CD1c-positive myeloid dendritic cell (primary cell): ENCODE measurements around the gene ANXA2R.
"Not testable (repeated sequence)": the region's sequence is repeated elsewhere in the genome, so short reads cannot be mapped to it uniquely, and the experiment has no call there.

Source experiments
- DNase-seq: peaks from one replicate; pipeline ENCODE4 v3.0.0-alpha.2; 2016; ENCODE audit errors: extremely low spot score

The ANXA2R gene

DNA sequence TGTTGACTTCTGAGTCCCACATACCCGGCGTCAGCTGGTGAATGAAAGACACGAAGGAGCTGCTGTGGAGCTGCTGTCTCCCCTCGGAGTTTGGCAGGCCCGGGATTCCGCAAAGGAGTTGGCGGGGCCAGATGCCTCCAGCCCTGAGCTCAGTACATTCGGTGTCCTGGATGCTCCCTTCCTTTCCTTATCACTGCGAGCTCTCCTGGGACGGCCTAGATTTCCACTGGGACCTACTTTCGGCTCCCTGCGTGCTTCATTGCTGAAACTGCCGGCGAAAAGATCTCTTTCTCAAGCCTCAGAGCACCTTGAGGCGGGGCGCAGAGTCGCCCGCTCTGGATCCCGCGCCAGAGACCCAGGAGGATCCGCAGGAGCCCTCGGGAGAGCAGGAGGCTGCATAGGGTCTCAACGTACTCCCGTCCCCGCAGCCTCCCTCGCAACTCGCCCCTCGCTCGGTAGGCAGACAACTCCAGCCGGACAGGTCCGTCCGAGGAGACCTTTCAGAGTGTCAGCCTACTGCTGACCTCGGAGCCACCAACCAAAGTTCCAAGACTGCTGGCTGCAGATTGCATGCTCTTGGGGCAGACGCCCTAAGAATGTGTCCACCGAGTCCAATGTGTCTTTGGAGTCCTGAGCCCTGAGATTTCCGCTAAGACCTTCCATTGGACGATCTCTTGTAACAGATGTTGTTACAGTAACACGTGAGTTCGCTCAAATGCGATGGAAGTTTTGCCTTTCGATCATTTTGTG, 6.1 kb downstream of the ANXA2R start:
- no peak for DNase-seq

- DNase-seq = no peak
These were observed 12.9 kb downstream of the ANXA2R start for GRCh38 chr5:43027054-43027785.

DNA sequence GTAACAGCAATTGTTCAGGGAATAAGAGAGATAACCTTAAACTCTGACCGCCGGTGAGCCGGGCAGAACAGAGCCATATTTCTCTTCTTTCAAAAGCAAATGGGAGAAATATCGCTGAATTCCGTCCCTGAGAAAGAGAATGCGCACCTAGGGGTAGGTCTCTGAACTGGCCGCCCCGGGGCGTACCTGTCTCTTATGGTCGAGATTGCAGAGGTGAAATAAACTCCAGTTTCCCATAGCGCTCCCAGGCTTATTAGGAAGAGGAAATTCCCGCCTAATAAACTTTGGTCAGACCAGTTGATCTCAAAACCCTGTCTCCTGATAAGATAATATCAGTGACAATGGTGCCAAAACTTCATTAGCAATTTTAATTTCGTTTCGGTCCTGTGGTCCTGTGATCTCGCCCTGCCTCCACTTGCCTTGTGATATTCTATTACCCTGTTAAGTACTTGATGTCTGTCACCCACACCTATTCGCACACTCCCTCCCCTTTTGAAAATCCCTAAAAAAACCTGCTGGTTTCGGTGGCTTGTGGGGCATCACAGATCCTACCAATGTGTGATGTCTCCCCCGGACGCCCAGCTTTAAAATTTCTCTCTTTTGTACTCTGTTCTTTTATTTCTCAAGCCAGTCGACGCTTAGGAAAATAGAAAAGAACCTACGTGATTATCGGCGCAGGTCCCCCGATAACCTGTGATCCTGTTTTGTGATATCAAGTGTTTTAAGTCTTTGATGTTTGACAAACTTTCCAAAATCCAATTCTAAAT, 14.8 kb downstream of the ANXA2R start:
- not testable (repeated sequence) for DNase-seq

- no peak for DNase-seq
These were observed 15.9 kb downstream of the ANXA2R start for GRCh38 chr5:43024217-43024616.

GRCh38 chr5:43021151-43021550, 19.0 kb downstream of the ANXA2R start:
- no peak for DNase-seq

- DNase-seq = no peak
These were observed 19.7 kb downstream of the ANXA2R start for GRCh38 chr5:43020399-43020746.

DNA sequence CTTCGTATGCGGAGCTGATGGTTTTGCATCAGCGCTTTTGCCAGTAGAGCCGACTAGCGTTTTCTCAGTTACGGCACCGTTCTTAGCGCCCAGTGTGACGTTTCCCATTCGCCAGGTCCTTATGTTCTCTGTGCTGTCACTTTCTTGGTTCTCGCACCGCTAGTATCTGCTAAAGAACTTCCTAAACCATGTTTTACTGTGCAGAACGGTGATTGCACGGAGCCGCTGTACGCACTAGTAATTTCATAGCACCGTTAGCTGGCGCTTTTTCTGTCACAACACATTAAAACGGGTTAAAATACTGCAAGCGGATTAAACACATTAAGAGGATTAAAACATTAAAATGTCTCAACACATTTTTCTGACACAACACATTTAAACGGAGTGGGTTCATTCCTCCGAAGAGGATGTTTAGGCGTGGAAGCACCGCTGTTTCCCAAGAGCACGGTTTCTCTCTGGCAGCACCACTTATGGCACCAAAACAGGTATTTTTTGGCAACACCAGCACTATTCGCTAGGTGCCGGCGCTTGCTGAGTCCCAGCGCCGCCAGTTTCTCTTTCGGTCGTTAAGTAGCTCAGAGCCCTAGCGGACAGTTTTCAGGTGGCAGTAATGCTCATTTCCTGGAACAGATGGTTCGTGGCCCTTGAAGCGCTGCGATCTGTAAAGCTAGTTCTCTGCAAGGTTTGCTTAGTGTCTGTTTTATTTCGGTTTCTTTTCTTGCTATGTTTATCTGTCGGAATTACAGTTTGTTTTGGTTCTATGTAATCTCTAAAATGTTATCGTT, 20.3 kb downstream of the ANXA2R start:
- DNase-seq = peak; percentile 96

- DNase-seq = no peak
These were observed 20.9 kb downstream of the ANXA2R start for GRCh38 chr5:43019291-43019613.

- peak; percentile 44 for DNase-seq
These were observed 22.7 kb downstream of the ANXA2R start for GRCh38 chr5:43017428-43017815.

DNA sequence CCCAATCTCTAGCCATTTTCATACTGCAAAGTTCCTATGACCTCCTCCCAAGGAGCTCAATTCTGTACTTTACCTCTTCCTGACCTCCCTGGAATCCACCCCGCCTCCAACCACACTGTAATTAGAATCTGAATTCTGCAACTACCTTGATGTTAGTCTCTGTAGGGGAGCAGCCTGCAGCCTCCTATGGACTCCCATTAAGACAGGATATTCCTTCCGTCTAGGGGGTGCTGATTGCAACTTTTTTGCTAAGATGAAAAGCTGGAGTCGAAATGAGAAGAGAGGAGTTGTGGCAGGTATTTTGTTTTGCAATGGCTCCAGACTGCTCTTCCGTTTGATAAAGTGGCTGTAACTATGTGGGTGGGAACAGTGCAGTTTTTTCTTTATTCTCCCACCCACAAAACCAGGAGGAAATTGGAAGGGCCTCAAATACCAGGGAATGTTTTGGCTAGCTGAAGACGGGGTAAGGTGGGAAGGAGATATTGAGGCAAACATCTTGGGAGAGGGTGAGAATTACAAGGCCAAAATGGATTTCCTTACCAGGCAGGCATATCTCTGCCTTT, 23.8 kb downstream of the ANXA2R start:
- no peak for DNase-seq

DNA sequence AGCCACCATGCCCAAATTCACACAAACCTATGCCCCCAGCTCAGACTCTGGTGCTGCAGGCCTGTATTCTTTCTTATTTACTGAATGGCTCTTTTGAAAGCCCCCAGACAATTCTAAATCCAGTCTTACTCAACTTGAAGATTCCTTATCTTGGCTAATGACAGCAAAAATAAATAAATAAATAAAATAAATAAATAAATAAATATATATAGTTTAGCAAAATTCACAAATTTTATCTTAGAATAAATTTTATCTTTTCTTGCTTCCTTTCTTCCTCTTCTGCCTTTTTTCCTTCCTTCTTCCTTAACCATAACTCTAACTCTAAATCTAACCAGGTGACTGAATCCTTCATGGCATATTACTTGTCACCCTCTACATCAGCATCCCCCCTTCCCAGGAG, 25.6 kb downstream of the ANXA2R start:
- no peak for DNase-seq

DNA sequence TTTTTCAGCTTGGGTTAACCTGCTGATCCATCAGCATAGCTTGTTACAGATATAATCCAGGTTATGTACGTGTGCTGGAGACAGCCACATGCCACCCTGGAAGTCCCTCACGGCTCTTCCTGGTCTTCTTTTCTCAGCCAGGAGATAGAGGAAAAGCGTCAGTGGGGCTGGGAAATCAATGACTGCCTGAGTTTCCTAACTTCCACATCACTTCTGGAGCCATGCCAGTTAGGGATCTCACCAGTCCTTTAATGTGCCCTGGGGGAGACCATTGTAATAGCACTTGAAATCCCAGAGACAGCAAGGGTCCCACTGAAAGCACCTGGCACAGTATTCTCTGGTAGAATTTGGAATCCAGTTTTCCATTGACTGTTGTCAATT, 29.2 kb downstream of the ANXA2R start:
- peak; percentile 45 for DNase-seq

DNA sequence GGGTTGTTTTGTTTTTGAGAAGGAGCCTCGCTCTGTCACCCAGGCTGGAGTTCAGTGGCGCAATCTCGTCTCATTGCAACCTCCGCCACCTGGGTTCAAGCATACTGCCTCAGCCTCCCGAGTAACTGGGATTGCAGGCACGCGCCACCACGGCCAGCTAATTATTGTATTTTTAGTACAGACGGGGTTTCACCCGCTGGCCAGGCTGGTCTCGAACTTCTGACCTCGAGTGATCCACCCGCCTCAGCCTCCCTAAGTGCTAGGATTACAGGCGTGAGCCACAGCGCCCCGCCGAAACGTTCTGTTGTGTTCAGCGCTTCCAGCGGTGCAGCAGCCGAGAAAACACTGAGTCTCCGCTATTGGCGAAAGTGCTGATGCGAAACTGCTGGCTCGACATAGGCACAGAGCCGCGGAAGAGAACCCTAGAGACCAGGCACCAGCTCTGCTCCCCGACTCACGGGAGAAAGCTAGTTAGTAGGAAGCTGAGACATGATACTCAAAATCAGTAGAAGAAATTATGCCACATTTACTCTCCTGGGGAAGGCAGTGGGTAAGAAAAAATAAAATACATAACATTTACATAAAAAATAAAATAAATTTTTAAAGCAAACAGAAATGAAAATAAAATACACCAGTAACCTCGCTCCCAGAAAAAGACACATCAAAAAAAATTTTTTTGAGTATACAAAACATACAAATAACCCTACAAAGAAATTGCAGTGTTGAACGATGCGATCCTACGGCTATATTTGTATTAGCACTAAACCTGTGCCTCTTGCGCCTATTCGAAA, 31.6 kb downstream of the ANXA2R start:
- DNase-seq = peak; percentile 90

GRCh38 chr5:43007911-43008362, 32.2 kb downstream of the ANXA2R start:
- peak; percentile 93 for DNase-seq

GRCh38 chr5:43007246-43007910, 32.7 kb downstream of the ANXA2R start:
- peak; percentile 92 for DNase-seq

DNA sequence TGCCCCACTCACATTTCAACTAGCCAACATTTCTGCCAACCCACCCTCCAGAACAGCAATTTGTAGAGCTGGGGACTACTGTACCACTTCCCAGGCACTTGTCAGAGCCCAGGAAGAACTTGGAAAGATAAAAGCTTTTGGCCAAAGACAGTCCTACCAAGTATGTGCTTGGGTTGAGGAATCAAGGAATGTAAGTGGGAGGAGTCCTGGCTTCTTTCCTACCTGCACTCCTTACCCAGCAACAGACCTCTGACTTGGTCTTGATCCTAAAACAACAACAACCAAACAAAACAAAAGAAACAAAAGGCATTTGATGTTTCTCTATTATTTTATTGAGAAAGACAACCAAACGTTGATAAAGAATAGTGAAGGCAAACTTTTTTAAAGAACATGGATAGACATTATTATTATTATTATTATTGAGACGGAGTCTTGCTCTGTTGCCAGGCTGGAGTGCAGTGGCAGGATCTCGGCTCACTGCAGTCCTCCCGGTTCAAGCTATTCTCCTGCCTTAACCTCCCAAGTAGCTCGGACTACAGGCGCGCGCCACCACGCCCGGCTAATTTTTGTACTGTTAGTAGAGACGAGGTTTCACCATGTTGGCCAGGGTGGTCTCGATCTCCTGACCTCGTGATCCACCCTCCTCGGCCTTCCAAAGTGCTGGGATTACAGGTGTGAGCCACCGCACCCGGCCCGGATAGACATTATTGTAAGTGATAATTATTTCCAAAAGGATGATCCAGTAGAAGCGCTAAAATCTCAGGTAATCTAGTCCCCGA, 33.5 kb downstream of the ANXA2R start:
- no peak for DNase-seq

GRCh38 chr5:43005031-43005430, 35.1 kb downstream of the ANXA2R start:
- DNase-seq = peak; percentile 27

DNA sequence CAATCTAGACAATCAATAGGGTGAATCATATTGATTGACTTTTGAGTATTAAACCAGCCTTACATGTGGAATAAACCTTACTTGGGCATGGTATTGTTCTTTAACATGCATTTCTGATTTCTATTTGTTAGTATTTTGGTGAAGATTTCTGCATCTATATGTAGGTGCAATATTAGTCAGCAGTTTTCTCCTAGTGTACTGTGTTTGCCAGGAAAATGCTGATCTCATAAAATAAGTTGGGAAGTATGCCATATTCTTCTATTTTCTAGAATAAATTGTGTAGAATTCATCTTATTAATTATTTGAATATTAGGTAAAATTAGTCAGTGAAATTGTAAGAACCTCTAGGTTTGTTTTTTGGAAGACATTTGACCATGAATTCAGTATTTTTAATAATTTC, 38.4 kb downstream of the ANXA2R start:
- no peak for DNase-seq

DNA sequence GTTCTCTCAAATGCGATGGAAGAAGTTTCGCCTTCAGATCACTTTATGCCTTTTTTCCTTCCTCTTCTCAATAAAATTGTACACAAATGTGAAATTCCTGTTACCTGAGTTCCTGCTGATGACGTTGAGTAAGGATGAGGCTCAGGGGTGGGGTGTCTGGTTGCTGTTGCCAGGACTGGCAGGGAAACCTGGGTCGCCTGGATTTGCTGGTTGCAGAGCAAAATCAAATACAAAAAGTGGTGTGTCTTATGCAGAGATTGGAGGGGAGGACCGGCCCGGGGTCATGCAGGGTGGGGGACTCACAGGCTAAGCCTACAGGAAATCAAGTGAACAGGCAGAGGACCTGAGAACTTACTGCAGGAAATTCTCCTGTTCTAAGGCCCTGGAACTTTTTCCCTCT, 39.2 kb downstream of the ANXA2R start:
- DNase-seq = no peak
